SK-N-SH (cell line): Measurements from ENCODE around the gene SNRPA1. TPM values are rescaled to one million over a fixed set of nuclear protein-coding genes. Genes with fewer than 3 reads are reported as not detected.

ENCODE experiments used
- CTCF ChIA-PET: fragments of 300-600, 350-600 bp; formaldehyde crosslinking; extraction: SDS; loops from one replicate; lab custom pipeline; 2021; lab: Yijun Ruan, JAX
- POLR2A ChIA-PET: fragments of 350-600 bp; sonication (Branson Sonifier 250); formaldehyde crosslinking; extraction: SDS; loops from one replicate; lab custom pipeline; 2020; ENCODE audit warnings: antibody characterized with exemption, inconsistent platforms; lab: Yijun Ruan, JAX
- DNase-seq: peaks from one replicate; pipeline ENCODE4 v3.0.0; 2012
- H2AFZ ChIP-seq: fragments of 200-600 bp; sonication (generic); 2 replicates; pipeline ENCODE4 v1.8.1; 2016; ENCODE audit warnings: antibody characterized with exemption, mild to moderate bottlenecking, low read depth
- H3F3A ChIP-seq: fragments of 200-600 bp; sonication (generic); replicated peaks from 2 replicates; pipeline ENCODE3; 2016; ENCODE audit warnings: antibody characterized with exemption, mild to moderate bottlenecking; ENCODE audit not compliant: insufficient read depth
- H3K27ac ChIP-seq, 2 experiments: fragments of 200-500 bp in 1 of 2; fragments of 200-600 bp in 1 of 2; sonication (Bioruptor generic) in 1 of 2; sonication (generic), shearing (Covaris generic) in 1 of 2; 2 replicates each; pipeline versions ENCODE4 v1.5.1 to v1.6.1; 2014 to 2016; ENCODE audit warnings: low read depth in 2 of 2, inconsistent platforms in 1 of 2, low read length in 1 of 2, mild to moderate bottlenecking in 1 of 2, mixed read lengths in 1 of 2
- H3K27me3 ChIP-seq: fragments of 200-600 bp; sonication (generic), shearing (Covaris generic); 2 replicates; pipeline ENCODE4 v1.6.1; 2016; ENCODE audit warnings: mixed run types; ENCODE audit not compliant: insufficient read depth
- H3K36me3 ChIP-seq, 2 experiments: fragments of 200-500 bp in 1 of 2; fragments of 200-600 bp in 1 of 2; sonication (Bioruptor generic) in 1 of 2; sonication (generic) in 1 of 2; replicated peaks in 1 of 2; 2 replicates each; pipeline versions ENCODE3 to v1.5.1; 2014 to 2016; ENCODE audit warnings: low read length in 1 of 2, mild to moderate bottlenecking in 1 of 2; ENCODE audit not compliant: insufficient read depth in 2 of 2, control insufficient read depth in 1 of 2
- H3K4me1 ChIP-seq, 2 experiments: fragments of 200-500 bp in 1 of 2; fragments of 200-600 bp in 1 of 2; sonication (Bioruptor generic) in 1 of 2; sonication (generic), shearing (Covaris generic) in 1 of 2; 2 replicates each; pipeline versions ENCODE4 v1.5.1 to v1.6.1; 2014 to 2016; ENCODE audit warnings: low read depth in 1 of 2, low read length in 1 of 2, mixed run types in 1 of 2; ENCODE audit not compliant: insufficient read depth in 2 of 2, control insufficient read depth in 1 of 2
- H3K4me2 ChIP-seq: fragments of 200-600 bp; sonication (generic), shearing (Covaris generic); 2 replicates; pipeline ENCODE4 v1.6.1; 2017; ENCODE audit warnings: mixed run types
- H3K4me3 ChIP-seq, 2 experiments: fragments of 200-500 bp in 1 of 2; fragments of 200-600 bp in 1 of 2; sonication (Bioruptor generic) in 1 of 2; sonication (generic), shearing (Covaris generic) in 1 of 2; 2 replicates each; pipeline versions ENCODE4 v1.5.1 to v1.8.1; 2014 to 2016; ENCODE audit warnings: low read depth in 2 of 2, inconsistent platforms in 1 of 2, low read length in 1 of 2, mild to moderate bottlenecking in 1 of 2, mixed read lengths in 1 of 2, moderate library complexity in 1 of 2
- H3K79me2 ChIP-seq: fragments of 200-600 bp; sonication (generic); 2 replicates; pipeline ENCODE4 v1.8.1; 2017; ENCODE audit warnings: mild to moderate bottlenecking; ENCODE audit not compliant: insufficient read depth
- H3K9ac ChIP-seq: fragments of 200-600 bp; sonication (generic); 2 replicates; pipeline ENCODE4 v1.6.1; 2017; ENCODE audit warnings: mixed run types
- H3K9me2 ChIP-seq: fragments of 200-600 bp; sonication (generic); 2 replicates; pipeline ENCODE4 v1.6.1; 2017; ENCODE audit warnings: mixed run types
- H3K9me3 ChIP-seq: fragments of 200-600 bp; sonication (generic); 2 replicates; pipeline ENCODE4 v1.6.1; 2017; ENCODE audit warnings: mixed run types, mild to moderate bottlenecking, moderate library complexity
- H4K20me1 ChIP-seq: fragments of 200-600 bp; sonication (generic); 2 replicates; pipeline ENCODE4 v1.6.1; 2017; ENCODE audit warnings: mild to moderate bottlenecking, mixed run types; ENCODE audit not compliant: insufficient read depth
- CHD2 ChIP-seq: fragments of 150-350 bp; IDR thresholded peaks from 2 replicates; pipeline ENCODE4 v1.6.1; 2018; ENCODE audit warnings: low read length; ENCODE audit not compliant: partially characterized antibody
- EP300 ChIP-seq, 2 experiments: IDR thresholded peaks; 2 replicates each; pipeline versions ENCODE4 v1.4.0 to v1.6.1; 2012; ENCODE audit warnings: borderline replicate concordance in 1 of 2, low read depth in 1 of 2, low read length in 1 of 2
- FOSL2 ChIP-seq: IDR thresholded peaks from 2 replicates; pipeline ENCODE4 v1.4.0; 2012; ENCODE audit warnings: low read depth, mild to moderate bottlenecking, moderate library complexity, borderline replicate concordance
- FOXJ3 ChIP-seq: sonication (generic); formaldehyde crosslinking; IDR thresholded peaks from 2 replicates; pipeline ENCODE4 v1.5.1; 2020; ENCODE audit warnings: mild to moderate bottlenecking, missing genetic modification reagents
- NRF1 ChIP-seq: IDR thresholded peaks from 2 replicates; pipeline ENCODE4 v1.6.1; 2012; ENCODE audit warnings: low read depth, mild to moderate bottlenecking, low read length
- PBX3 ChIP-seq: IDR thresholded peaks from 2 replicates; pipeline ENCODE4; 2012
- POLR2AphosphoS5 ChIP-seq: IDR thresholded peaks from 2 replicates; pipeline ENCODE4 v1.6.1; 2012; ENCODE audit warnings: low read depth, low read length
- RAD21 ChIP-seq: IDR thresholded peaks from 2 replicates; pipeline ENCODE4 v1.6.1; 2012; ENCODE audit warnings: mild to moderate bottlenecking, low read length
- RFX5 ChIP-seq: IDR thresholded peaks from 2 replicates; pipeline ENCODE4 v1.6.1; 2012; ENCODE audit warnings: mild to moderate bottlenecking, improper control_type of control experiment, low read length
- SIN3A ChIP-seq: IDR thresholded peaks from 2 replicates; pipeline ENCODE4 v1.6.1; 2012; ENCODE audit warnings: low read depth, mild to moderate bottlenecking, low read length, moderate library complexity, borderline replicate concordance
- TCF12 ChIP-seq: IDR thresholded peaks from 2 replicates; pipeline ENCODE4 v1.4.0; 2012
- USF2 ChIP-seq: fragments of 150-350 bp; IDR thresholded peaks from 2 replicates; pipeline ENCODE4 v1.6.1; 2017; ENCODE audit warnings: antibody characterized with exemption, low read length, low read depth, borderline replicate concordance
- YY1 ChIP-seq: IDR thresholded peaks from 2 replicates; pipeline ENCODE4 v1.4.0; 2012; ENCODE audit warnings: low read depth, mild to moderate bottlenecking
- ZBTB33 ChIP-seq: IDR thresholded peaks from 2 replicates; pipeline ENCODE4 v1.4.0; 2012; ENCODE audit warnings: low read depth, borderline replicate concordance
- WGBS: methylation state at CpG from one replicate; pipeline ENCODE4 v1.1.6; 2017; ENCODE audit warnings: low lambda C conversion rate; 5-methylcytosine and 5-hydroxymethylcytosine counted together
- polyA plus RNA-seq, 3 experiments: library from polyadenylated mRNA; depleted of rRNA; stranded (reverse); fragments of >200 nt; gene quantifications; 2 replicates each; pipeline ENCODE4 v1.2.3, GENCODE V29; 2012

The SNRPA1 gene
- polyA plus RNA-seq, 1 of the 3 experiments (the other 2 are of a cell fraction): 62.3 TPM

- Histone ChIP-seq H3K4me3 (no peak overlapping the region), H3K27me3 (no peaks in the 10 kb centered on the region; the same call in 1 of the 2 replicates), H3K79me2 (no peaks in the 10 kb centered on the region), H3K27ac (no peak overlapping the region), H2AFZ (no peak overlapping the region)
- TF ChIP-seq SIN3A (no peak), EP300 (IDR thresholded peaks at IDR 0.05; ENCODE audit: borderline replicate concordance in 1 of 2, low read depth in 1 of 2, low read length in 1 of 2) (no peak), CHD2 (no peak), USF2 (no peak), TCF12 (no peak), POLR2AphosphoS5 (no peak), FOXJ3 (CRISPR knock-in tag) (no peak), FOSL2 (no peak), RAD21 (no peak), RFX5 (no peak), PBX3 (no peak), YY1 (no peak), ZBTB33 (no peak), NRF1 (no peak)
- TF ChIP-seq, all 33 proteins: peak for 0
- H3K4me2 ChIP-seq: no peak overlapping the region
- WGBS: 52% methylated on average over 13 of the region's 20 CpGs
- no peak overlapping the region for H3K9ac ChIP-seq
- ChIA-PET POLR2A (interaction anchor here (1.0 kb wide), 1 partner anchor 133 kb away, joined by 3 read pairs; no protein-coding TSS in a partner anchor), CTCF (interaction anchor here (0.5 to 3.2 kb wide), 6 partner anchors 15 to 323 kb away, joined by 3 to 18 read pairs (median 4); no protein-coding TSS in a partner anchor)
- peaks cover 0 to 14% of the 10 kb centered on the region in 2 experiments; a peak in 1 of 4 replicates for H3K4me1 ChIP-seq
- no peaks in the 10 kb centered on the region for H3K9me2 ChIP-seq
- no peaks in the 10 kb centered on the region for H4K20me1 ChIP-seq
- DNase-seq: no peak
- H3K9me3 ChIP-seq: no peaks in the 10 kb centered on the region
- H3F3A ChIP-seq: no peaks in the 10 kb centered on the region
- H3K36me3 ChIP-seq: no peaks in the 10 kb centered on the region
Measured at GRCh38 chr15:101318147-101318819, 23.2 kb upstream of the SNRPA1 start.
